Measurements from ENCODE around the gene RAB11A. TPM values are rescaled to one million over a fixed set of nuclear protein-coding genes. Genes with fewer than 3 reads are reported as not detected.

RAB11A gene
- total and polyA plus RNA-seq, 9 of the 15 experiments (the other 6 are each of a cell fraction or from before 2014, with no cell fraction given) = 129 to 369 (median 245) TPM

GRCh38 chr15:65837301-65838294 lies 31.7 kb upstream of the RAB11A start (continued):
- TF ChIP-seq, protein P1, sequence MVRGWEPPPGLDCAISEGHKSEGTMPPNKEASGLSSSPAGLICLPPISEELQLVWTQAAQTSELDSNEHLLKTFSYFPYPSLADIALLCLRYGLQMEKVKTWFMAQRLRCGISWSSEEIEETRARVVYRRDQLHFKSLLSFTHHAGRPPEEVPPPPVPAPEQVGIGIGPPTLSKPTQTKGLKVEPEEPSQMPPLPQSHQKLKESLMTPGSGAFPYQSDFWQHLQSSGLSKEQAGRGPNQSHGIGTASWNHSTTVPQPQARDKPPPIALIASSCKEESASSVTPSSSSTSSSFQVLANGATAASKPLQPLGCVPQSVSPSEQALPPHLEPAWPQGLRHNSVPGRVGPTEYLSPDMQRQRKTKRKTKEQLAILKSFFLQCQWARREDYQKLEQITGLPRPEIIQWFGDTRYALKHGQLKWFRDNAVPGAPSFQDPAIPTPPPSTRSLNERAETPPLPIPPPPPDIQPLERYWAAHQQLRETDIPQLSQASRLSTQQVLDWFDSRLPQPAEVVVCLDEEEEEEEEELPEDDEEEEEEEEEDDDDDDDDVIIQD (CRISPR knock-in tag; IDR thresholded peaks at IDR 0.05) = no peak
- TF ChIP-seq FOXA3 (CRISPR knock-in tag; conservative IDR thresholded peaks at IDR 0.05 in 1 of 2, IDR thresholded peaks at IDR 0.05 in 1 of 2) (0 out of 4 replicates have a peak, but pooled peaks of 1 of the 2 experiments have one; percentile 12), EP400 (IDR thresholded peaks at IDR 0.05) (peak; percentile 64), MCM7 (IDR thresholded peaks at IDR 0.05) (no peak; a peak in 1 of 4 replicates), LEF1 (IDR thresholded peaks at IDR 0.05) (peak; percentile 94), GABPA (tag; conservative IDR thresholded peaks at IDR 0.05; ENCODE audit: low read depth) (peak; percentile 34; the same call in 1 of the 2 replicates), ASH1L (IDR thresholded peaks at IDR 0.05; ENCODE audit: borderline replicate concordance, low read depth, partially characterized antibody) (peak; percentile 59), ZC3H8 (IDR thresholded peaks at IDR 0.05) (0 out of 2 replicates have a peak, but pooled peaks have one; percentile 67), PHF20 (IDR thresholded peaks at IDR 0.05; ENCODE audit: partially characterized antibody) (peak; percentile 44), OTX1 (CRISPR knock-in tag; IDR thresholded peaks at IDR 0.05) (peak; percentile 92), PURB (CRISPR knock-in tag; IDR thresholded peaks at IDR 0.05; ENCODE audit: low read depth) (no peak), RBFOX2 (IDR thresholded peaks at IDR 0.05; ENCODE audit: low read depth, low read length) (no peak), ELF2 (CRISPR knock-in tag; IDR thresholded peaks at IDR 0.05) (no peak; the same call in 1 of the 2 replicates)
- TF ChIP-seq, protein P2, sequence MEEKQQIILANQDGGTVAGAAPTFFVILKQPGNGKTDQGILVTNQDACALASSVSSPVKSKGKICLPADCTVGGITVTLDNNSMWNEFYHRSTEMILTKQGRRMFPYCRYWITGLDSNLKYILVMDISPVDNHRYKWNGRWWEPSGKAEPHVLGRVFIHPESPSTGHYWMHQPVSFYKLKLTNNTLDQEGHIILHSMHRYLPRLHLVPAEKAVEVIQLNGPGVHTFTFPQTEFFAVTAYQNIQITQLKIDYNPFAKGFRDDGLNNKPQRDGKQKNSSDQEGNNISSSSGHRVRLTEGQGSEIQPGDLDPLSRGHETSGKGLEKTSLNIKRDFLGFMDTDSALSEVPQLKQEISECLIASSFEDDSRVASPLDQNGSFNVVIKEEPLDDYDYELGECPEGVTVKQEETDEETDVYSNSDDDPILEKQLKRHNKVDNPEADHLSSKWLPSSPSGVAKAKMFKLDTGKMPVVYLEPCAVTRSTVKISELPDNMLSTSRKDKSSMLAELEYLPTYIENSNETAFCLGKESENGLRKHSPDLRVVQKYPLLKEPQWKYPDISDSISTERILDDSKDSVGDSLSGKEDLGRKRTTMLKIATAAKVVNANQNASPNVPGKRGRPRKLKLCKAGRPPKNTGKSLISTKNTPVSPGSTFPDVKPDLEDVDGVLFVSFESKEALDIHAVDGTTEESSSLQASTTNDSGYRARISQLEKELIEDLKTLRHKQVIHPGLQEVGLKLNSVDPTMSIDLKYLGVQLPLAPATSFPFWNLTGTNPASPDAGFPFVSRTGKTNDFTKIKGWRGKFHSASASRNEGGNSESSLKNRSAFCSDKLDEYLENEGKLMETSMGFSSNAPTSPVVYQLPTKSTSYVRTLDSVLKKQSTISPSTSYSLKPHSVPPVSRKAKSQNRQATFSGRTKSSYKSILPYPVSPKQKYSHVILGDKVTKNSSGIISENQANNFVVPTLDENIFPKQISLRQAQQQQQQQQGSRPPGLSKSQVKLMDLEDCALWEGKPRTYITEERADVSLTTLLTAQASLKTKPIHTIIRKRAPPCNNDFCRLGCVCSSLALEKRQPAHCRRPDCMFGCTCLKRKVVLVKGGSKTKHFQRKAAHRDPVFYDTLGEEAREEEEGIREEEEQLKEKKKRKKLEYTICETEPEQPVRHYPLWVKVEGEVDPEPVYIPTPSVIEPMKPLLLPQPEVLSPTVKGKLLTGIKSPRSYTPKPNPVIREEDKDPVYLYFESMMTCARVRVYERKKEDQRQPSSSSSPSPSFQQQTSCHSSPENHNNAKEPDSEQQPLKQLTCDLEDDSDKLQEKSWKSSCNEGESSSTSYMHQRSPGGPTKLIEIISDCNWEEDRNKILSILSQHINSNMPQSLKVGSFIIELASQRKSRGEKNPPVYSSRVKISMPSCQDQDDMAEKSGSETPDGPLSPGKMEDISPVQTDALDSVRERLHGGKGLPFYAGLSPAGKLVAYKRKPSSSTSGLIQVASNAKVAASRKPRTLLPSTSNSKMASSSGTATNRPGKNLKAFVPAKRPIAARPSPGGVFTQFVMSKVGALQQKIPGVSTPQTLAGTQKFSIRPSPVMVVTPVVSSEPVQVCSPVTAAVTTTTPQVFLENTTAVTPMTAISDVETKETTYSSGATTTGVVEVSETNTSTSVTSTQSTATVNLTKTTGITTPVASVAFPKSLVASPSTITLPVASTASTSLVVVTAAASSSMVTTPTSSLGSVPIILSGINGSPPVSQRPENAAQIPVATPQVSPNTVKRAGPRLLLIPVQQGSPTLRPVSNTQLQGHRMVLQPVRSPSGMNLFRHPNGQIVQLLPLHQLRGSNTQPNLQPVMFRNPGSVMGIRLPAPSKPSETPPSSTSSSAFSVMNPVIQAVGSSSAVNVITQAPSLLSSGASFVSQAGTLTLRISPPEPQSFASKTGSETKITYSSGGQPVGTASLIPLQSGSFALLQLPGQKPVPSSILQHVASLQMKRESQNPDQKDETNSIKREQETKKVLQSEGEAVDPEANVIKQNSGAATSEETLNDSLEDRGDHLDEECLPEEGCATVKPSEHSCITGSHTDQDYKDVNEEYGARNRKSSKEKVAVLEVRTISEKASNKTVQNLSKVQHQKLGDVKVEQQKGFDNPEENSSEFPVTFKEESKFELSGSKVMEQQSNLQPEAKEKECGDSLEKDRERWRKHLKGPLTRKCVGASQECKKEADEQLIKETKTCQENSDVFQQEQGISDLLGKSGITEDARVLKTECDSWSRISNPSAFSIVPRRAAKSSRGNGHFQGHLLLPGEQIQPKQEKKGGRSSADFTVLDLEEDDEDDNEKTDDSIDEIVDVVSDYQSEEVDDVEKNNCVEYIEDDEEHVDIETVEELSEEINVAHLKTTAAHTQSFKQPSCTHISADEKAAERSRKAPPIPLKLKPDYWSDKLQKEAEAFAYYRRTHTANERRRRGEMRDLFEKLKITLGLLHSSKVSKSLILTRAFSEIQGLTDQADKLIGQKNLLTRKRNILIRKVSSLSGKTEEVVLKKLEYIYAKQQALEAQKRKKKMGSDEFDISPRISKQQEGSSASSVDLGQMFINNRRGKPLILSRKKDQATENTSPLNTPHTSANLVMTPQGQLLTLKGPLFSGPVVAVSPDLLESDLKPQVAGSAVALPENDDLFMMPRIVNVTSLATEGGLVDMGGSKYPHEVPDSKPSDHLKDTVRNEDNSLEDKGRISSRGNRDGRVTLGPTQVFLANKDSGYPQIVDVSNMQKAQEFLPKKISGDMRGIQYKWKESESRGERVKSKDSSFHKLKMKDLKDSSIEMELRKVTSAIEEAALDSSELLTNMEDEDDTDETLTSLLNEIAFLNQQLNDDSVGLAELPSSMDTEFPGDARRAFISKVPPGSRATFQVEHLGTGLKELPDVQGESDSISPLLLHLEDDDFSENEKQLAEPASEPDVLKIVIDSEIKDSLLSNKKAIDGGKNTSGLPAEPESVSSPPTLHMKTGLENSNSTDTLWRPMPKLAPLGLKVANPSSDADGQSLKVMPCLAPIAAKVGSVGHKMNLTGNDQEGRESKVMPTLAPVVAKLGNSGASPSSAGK (IDR thresholded peaks at IDR 0.05) = 0 out of 2 replicates have a peak, but pooled peaks have one; percentile 35

Data from K562 (cell line).